NT2/D1 (cell line): ENCODE measurements around the gene VIT.

Experiments
- DNase-seq: peaks from one replicate; pipeline ENCODE4 v3.0.0-alpha.2; 2011; ENCODE audit warnings: low read depth, low spot score
- H3K27me3 ChIP-seq: 2 replicates; pipeline ENCODE4 v1.6.0; 2011; ENCODE audit warnings: mild to moderate bottlenecking; ENCODE audit not compliant: insufficient read length, insufficient read depth
- H3K36me3 ChIP-seq: 2 replicates; pipeline ENCODE4 v1.6.1; 2011; ENCODE audit warnings: mild to moderate bottlenecking, low read length, mixed read lengths; ENCODE audit not compliant: insufficient read depth, insufficient read length
- H3K4me1 ChIP-seq: 2 replicates; pipeline ENCODE4 v1.5.1; 2011; ENCODE audit not compliant: insufficient read depth, insufficient read length
- H3K4me3 ChIP-seq: 2 replicates; pipeline ENCODE4 v1.5.1; 2011; ENCODE audit warnings: low read depth; ENCODE audit not compliant: insufficient read length
- H3K9ac ChIP-seq: 2 replicates; pipeline ENCODE4 v1.6.0; 2011; ENCODE audit warnings: low read depth; ENCODE audit not compliant: insufficient read length
- H3K9me3 ChIP-seq: 2 replicates; pipeline ENCODE4 v1.5.1; 2011; ENCODE audit warnings: mild to moderate bottlenecking, low read length; ENCODE audit not compliant: insufficient read depth
- SUZ12 ChIP-seq: IDR thresholded peaks from 2 replicates; pipeline ENCODE4 v1.6.1; 2011; ENCODE audit not compliant: insufficient read length, insufficient read depth; ENCODE audit errors: extremely low read depth
- YY1 ChIP-seq: IDR thresholded peaks from 2 replicates; pipeline ENCODE4 v1.6.1; 2011; ENCODE audit not compliant: insufficient read length, insufficient read depth
- ZNF274 ChIP-seq: IDR thresholded peaks from 2 replicates; pipeline ENCODE4 v1.6.1; 2011; ENCODE audit warnings: mild to moderate bottlenecking, low read depth, low read length

The VIT gene

GRCh38 chr2:36693825-36694224, 2.7 kb upstream of the VIT start:
- Histone ChIP-seq H3K27me3 (no peaks in the 10 kb centered on the region), H3K9ac (no peak overlapping the region), H3K4me1 (no peaks in the 10 kb centered on the region), H3K9me3 (no peaks in the 10 kb centered on the region), H3K36me3 (no peaks in the 10 kb centered on the region), H3K4me3 (no peak overlapping the region)
- DNase-seq, result no peak
- TF ChIP-seq ZNF274, result no peak
- no peak for TF ChIP-seq YY1
- no peak for TF ChIP-seq SUZ12

GRCh38 chr2:36695746-36696415, 626 bp upstream of the VIT start:
- DNase-seq, result no peak
- Histone ChIP-seq H3K9me3 (no peaks in the 10 kb centered on the region), H3K36me3 (no peaks in the 10 kb centered on the region), H3K27me3 (no peaks in the 10 kb centered on the region), H3K9ac (no peak overlapping the region), H3K4me1 (no peaks in the 10 kb centered on the region), H3K4me3 (no peak overlapping the region)
- TF ChIP-seq SUZ12 (no peak), ZNF274 (no peak), YY1 (no peak)

- no peak overlapping the region for H3K4me3 ChIP-seq
- TF ChIP-seq ZNF274 (no peak), SUZ12 (no peak), YY1 (no peak)
Measured at GRCh38 chr2:36697424-36698066, 1.0 kb downstream of the VIT start.

GRCh38 chr2:36698993-36699392, 2.5 kb downstream of the VIT start:
- H3K4me3 ChIP-seq, result no peak overlapping the region
- no peaks in the 10 kb centered on the region for H3K27me3 ChIP-seq
- no peaks in the 10 kb centered on the region for H3K36me3 ChIP-seq
- H3K9me3 ChIP-seq, result no peaks in the 10 kb centered on the region
- no peak for TF ChIP-seq ZNF274
- no peak for TF ChIP-seq SUZ12
- no peak for TF ChIP-seq YY1
- no peak for DNase-seq
- H3K9ac ChIP-seq, result no peak overlapping the region
- H3K4me1 ChIP-seq, result no peaks in the 10 kb centered on the region

More at GRCh38 chr2:36697424-36698066, 1.0 kb downstream of the VIT start:
- Histone ChIP-seq H3K9me3 (no peaks in the 10 kb centered on the region), H3K27me3 (no peaks in the 10 kb centered on the region), H3K36me3 (no peaks in the 10 kb centered on the region), H3K9ac (no peak overlapping the region), H3K4me1 (no peaks in the 10 kb centered on the region)
- DNase-seq, result no peak

GRCh38 chr2:36700311-36700710, 3.8 kb downstream of the VIT start:
- Histone ChIP-seq H3K9ac (no peak overlapping the region), H3K4me1 (peaks cover 4% of the 10 kb centered on the region), H3K4me3 (no peak overlapping the region), H3K36me3 (no peaks in the 10 kb centered on the region), H3K27me3 (no peaks in the 10 kb centered on the region), H3K9me3 (no peaks in the 10 kb centered on the region)
- TF ChIP-seq SUZ12, result no peak
- no peak for TF ChIP-seq ZNF274
- TF ChIP-seq YY1, result no peak
- DNase-seq, result no peak

GRCh38 chr2:36701391-36701795, 4.9 kb downstream of the VIT start:
- Histone ChIP-seq H3K4me1 (peaks cover 4% of the 10 kb centered on the region), H3K9ac (no peak overlapping the region), H3K27me3 (no peaks in the 10 kb centered on the region), H3K9me3 (no peaks in the 10 kb centered on the region), H3K36me3 (no peaks in the 10 kb centered on the region), H3K4me3 (no peak overlapping the region)
- TF ChIP-seq SUZ12 (no peak), YY1 (no peak), ZNF274 (no peak)
- peak; percentile 50 for DNase-seq

- Histone ChIP-seq H3K9me3 (peaks cover under 1% of the 10 kb centered on the region; the same call in 1 of the 2 replicates), H3K4me1 (peaks cover 4% of the 10 kb centered on the region), H3K4me3 (no peak overlapping the region), H3K36me3 (no peaks in the 10 kb centered on the region), H3K27me3 (no peaks in the 10 kb centered on the region), H3K9ac (no peak overlapping the region)
- TF ChIP-seq ZNF274 (no peak), SUZ12 (no peak), YY1 (no peak)
- DNase-seq, result no peak
Measured at GRCh38 chr2:36701918-36702317, 5.4 kb downstream of the VIT start.

- H3K27me3 ChIP-seq, result no peaks in the 10 kb centered on the region
- DNase-seq, result no peak
- H3K9me3 ChIP-seq, result peaks cover 9% of the 10 kb centered on the region; the same call in 1 of the 2 replicates
- no peak overlapping the region for H3K4me3 ChIP-seq
- peaks cover 4% of the 10 kb centered on the region for H3K4me1 ChIP-seq
- no peak overlapping the region for H3K9ac ChIP-seq
- no peaks in the 10 kb centered on the region for H3K36me3 ChIP-seq
- TF ChIP-seq ZNF274 (no peak), YY1 (no peak), SUZ12 (no peak)
Measured at GRCh38 chr2:36702781-36703180, 6.3 kb downstream of the VIT start.
